GM18858 (cell line): ENCODE measurements around the gene CD200R1L.
"Not testable (repeated sequence)": the region's sequence is repeated elsewhere in the genome, so short reads cannot be mapped to it uniquely, and the experiment has no call there.

Source experiments
- ATAC-seq: cut with Tn5 transposase; IDR thresholded peaks from one replicate; pipeline ENCODE4 v1.9.1; 2021; ENCODE audit not compliant: unreplicated experiment

Gene CD200R1L, protein sequence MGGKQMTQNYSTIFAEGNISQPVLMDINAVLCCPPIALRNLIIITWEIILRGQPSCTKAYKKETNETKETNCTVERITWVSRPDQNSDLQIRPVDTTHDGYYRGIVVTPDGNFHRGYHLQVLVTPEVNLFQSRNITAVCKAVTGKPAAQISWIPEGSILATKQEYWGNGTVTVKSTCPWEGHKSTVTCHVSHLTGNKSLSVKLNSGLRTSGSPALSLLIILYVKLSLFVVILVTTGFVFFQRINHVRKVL

DNA sequence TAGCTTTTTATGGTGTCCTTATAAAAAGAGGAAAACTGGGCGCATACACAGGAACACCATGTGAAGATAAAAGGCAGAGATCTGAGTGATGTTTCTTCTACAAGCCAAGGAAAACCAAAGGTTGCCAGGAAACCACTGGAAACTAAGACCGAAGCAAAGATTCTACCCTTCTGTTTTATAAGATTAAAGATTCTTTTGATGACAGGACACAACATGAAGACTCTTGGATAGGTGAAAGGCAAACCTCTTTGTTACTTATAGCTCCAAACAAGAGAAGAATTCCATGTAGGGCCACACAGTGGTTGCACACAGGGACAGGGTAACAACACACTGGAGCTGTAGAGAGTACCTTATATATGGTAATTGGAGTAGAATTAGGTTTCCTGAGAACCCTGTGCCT, at the start of gene CD200R1L:
CD200R1L (minus strand) TSS at position 101 of the 400 bp plus-strand sequence. CDS start 17,497 bp downstream, outside the sequence.
- ATAC-seq, result no peak

DNA sequence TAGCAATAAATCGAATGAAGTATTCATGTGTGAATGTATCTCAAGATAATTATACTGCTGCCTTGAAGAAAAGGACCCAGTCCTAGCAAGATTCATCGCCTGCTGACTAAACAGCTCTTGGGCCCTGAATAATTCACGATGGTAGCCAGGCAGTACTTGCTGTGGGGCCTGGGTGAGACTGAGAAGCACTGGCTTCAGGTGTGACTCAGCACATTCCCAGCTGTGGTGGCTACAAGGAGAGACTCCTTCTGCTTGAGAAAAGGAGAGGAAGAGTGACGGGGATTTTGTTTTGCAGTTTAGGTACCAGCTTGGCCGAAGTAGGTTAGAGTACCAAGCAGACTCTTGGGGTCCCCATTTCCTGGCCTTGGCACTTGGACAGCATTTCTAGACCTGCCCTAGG, 47.6 kb upstream of the CD200R1L start:
- ATAC-seq, result no peak

DNA sequence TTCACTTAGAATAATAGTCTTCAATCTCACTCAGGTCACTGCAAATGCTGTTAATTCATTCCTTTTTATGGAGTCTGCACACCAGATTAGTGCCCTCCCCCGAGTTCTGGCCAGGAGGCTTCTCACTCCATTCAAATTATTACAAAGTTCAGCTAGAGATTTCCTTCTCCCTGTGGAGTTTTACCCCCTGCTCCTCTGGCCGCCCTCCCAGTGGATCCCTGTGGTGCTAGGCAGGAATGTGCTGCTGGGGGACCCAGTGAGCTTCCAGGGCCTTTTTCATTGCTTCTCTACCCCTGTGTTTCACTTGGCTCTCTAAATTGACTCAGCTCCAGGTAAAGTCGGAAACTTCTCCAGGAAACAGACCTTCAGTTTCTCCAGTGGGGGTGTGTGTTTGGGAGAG, 42.7 kb upstream of the CD200R1L start:
- no peak for ATAC-seq

DNA sequence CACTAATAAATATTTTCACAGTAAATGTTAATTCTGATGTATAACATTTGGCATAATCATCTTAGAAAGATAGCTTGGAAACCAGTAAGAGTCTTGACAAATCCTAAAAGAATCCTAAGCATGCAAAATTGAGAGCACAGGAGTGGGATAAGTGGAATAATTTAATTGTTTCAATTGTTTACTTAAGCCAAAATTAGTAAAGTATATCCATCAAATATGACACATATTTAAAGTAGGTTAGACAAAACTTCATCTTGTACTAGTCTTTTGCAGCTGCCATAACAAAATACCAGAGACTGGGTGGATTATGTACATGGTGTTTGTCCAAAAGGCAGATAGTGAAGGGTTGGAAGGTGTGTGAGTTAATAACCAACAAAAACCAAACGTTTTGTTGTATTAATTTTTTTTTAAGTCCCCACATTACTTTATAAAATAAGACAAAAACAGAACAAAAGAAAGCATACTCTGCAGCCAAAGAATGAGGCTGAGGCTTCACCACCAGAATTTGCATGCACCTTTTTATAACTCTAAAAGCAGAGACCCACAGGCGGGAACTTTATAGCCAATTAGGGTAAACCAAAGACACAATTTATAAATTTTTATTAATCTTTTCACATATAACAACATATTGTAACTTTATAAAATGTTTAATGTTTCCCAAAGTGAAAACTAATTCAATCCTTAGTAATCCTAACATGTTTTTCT, 41.9 kb upstream of the CD200R1L start:
- no peak for ATAC-seq

DNA sequence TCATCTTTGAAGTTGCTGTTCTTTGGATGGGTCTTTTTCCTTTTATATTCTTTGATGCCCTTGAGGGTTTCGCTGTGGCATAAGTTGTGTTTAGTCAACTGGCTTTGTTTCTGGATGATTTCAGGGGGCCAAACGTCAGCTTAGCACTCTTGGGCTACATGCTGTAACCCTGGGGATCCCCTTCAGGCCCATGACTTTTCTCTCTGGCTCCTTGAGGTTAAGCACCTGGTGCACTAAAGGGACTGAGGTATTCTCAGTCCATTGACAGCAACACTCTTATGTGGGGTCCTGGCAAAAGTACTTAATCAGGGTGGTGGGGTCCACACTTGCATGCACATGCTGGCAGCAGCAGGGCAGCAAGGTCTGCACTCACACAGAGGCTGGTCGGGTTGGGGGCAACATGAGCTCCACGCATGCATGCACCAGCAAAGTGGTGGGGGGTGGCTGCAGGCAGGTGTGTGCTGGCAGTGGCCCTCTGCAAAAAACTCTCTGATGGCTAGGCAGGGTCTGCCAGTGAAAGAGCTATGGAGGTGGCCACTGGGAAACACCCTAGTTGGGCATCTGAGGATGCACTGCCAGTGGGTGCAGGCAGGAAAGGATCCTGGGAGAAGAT, 38.1 kb upstream of the CD200R1L start:
- no peak for ATAC-seq

DNA sequence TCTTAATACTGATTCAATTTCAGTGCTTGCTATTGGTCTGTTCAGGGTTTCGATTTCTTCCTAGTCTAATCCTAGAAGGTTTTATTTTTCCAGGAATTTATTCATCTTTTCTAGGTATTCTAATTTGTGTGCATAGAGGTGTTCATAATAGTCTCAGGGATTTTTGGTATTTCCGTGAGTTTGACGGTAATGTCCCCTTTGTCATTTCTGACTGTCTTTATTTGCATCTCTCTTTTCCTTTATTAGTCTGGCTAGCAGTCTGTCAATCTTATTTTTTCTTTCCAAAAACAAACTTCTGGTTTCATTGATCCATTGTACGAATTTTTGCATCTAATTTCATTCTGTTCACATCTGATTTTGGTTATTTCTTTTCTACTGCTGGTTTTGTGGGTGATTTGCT, 35.2 kb upstream of the CD200R1L start:
- ATAC-seq, result no peak

DNA sequence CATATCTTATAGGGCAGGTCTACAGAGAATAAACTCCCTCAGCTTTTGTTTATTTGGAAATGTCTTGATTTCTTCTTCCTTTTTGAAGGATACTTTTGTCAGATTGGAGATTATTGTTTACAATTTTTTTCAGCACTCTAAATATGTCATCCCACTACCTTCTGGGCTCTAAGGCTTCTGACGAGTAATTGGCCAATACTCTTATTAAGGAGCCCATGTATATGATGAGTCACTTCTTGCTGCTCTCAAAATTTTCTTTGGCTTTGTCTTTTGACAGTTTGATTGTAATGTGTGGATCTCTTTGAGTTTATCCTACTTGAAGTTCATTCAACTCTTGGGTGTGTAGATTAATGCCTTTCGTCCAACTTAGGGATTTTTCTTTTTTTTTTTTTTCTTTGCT, 28.9 kb upstream of the CD200R1L start:
- ATAC-seq, result no peak

DNA sequence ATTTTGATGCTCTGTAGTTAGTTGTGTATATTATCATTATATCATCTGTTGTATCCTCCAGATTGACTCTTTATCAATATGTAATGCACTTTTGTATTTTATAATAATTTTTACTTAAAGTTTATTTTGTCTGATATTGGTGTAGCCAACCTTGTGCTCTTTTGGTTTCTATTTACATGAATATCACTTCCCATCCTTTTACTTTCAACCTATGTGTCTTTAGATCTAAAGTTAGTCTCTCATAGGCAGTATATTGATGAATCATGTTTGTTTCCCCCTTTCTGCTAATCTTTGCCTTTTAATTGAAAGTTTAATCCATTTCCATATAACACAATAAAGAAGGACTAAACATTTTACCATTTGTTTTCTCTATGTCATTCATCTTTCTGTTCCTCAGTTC, 28.1 kb upstream of the CD200R1L start:
- peak; percentile 46 for ATAC-seq

DNA sequence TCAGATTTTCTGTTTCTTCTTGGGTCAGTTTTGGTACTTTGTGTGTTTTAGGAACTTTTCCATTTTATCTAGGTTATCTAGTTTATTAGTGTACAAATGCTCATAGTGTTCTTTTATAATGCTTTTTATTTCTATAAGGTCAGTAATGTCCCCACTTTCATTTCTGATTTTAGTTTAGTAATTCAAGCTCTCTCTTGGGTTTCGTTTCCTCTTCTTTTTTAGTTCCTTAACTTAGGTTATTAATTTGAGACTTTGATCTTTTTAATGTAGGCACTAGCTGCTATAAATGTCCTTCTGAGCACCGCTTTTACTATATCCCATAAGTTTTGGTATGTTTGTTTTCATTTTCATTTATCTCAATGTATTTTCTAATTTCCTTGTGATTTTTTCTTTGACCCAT, 27.0 kb upstream of the CD200R1L start:
- ATAC-seq, result peak; percentile 75

DNA sequence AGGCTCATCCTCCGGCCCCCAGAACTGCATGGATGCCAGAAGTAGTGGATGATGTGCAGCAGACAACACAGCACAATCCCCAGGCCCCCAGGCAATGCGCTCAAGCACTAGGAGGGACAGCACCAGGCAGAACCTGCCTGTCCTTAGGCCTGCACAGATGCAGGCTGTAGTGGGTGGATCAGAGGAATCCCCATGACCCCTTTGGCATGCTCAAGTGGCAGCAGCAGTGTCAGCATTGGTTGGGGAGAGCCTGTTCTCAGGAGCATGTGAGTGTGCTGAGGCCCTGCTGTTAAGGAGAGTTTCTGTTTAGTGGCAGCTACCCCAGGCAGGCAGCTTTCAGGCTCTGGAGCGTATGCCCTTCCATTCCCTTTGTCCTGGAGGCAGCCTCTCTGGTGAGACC, 25.1 kb upstream of the CD200R1L start:
- ATAC-seq, result no peak

DNA sequence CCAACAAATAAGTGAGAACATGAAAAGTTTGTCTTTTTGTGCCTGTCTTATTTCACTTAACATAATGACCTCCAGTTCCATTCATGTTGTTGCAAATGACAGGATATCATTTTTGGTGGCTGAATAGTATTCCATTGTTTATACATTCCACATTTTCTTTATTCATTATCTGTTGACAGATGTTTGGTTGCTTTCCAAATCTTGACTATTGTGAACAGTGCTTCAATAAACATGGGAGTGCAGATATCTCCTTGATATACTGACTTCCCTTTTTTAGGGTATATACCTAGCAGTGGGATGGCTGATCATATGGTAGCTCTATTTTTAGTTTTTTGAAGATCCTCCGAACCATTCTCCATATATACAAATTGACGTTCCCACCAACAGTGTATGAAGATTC, 19.1 kb upstream of the CD200R1L start:
- no peak for ATAC-seq

DNA sequence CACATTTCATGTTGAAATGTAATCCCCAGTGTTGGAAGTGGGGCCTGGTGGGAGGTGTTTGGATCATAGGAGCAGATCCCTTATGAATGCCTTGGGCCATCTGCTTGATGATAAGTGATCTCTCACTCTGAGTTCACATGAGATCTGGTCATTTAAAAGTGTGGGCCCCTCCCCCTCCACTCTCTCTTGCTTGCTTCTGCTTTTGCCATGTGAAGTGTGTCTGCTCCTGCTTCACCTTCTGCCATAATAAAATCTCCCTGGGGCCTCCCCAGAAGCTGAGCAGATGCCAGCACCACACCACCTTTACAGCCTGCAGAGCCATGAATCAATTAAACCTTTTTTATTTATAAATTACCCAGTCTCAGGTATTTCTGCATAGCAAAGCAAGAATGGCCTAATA, 14.2 kb upstream of the CD200R1L start:
- no peak for ATAC-seq

DNA sequence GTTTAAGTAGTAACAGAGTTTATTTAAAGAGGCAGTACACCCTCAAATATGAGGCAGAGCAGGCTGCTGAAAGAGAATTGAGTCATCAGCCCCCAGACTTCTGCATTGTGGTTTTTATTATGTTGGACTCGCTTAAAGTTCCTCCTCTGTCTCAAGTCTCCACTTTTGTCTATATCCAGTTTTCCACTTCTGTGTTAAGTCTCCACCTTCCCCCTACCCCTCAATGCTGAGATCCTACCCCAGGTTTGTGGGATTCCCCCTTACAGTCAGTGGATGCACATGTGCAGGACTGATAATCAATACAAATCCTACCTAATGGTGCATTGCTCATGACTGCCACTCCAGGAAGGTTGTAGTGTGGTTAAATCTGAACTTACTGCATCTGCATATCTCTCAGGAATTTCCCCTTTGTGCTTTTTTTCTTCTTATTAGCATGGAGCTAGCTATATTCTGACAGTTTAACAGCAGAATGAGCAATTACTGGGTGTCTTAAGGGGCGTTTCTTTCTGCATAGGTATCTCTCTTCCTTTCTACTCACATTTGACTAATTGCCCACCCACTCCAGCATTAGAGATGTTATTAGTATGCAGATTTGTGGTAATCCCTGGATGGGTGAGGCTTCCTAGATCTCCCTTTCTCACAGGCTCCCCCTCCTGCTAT, 11.9 kb upstream of the CD200R1L start:
- peak; percentile 66 for ATAC-seq

DNA sequence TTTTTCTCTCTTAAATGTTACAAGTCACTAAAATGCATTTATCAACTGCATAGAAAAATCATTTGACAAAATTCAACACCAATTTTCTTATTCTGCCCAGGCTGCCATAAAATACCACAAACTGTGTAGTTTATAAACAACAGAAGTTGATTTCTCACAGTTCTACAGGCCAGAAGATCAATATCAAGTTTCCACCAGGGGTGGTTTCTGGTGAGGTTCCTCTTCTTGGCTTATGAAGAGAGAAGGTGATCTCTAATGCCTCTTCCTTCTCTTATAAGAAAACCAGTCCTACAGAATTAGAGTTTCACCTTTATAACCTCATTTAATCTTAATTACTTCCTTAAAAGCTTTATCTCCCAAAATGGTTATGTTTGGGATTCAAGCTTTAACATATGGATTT, 10.9 kb upstream of the CD200R1L start:
- no peak for ATAC-seq

DNA sequence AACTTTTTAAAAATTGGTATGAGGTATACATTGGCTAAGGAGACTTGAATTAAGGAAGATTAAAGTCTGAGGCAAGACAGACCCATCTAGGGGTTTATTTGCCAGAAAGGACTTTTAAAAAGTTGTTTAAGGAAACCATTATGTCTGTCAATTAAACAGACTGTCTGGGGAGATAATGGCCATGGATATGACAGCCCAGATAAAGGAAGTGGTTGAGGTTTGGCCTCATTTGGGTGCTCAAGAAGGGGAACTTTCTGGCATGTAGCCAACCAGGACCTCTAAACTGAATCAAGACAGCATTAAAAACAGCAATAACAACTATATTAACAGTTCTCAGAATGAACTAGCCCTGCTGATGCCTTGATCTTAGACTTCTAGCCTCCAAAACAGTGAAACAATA, 9.9 kb upstream of the CD200R1L start:
- no peak for ATAC-seq

DNA sequence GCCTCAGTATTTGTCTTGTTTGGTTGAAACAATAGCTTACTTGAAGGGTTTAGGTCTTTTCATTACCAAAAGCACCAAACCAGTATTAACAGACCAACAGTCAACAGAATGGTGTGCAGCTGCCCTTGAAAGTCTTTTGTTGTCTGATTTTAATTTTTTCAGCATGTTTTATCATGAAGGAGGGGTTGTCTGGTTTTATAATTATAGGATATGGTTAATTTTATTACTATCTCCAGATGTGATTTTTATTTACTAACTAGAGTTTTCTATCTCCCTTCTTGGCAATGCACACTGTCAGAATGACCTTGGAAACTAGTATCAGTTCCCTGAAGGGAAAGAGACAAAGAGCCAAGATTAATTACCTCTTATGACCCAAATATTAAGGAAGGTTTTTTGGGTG, 9.2 kb upstream of the CD200R1L start:
- ATAC-seq, result no peak

DNA sequence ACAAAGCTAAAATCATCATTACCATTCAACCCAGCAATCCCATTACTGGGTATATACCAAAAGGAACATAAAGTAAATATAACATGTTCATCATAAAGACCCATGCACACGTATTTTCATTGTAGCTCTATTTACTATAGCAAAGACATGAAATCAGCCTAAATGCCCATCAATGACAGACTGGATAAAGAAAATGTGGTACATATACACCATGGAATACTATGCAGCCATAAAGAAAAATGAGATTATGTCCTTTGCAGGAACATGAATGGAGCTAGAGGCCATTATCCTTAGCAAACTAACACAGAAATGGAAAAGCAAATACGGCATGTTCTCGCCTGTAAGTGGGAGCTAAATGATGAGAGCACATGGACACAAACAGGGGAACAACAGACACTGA, 8.4 kb upstream of the CD200R1L start:
- not testable (repeated sequence) for ATAC-seq

DNA sequence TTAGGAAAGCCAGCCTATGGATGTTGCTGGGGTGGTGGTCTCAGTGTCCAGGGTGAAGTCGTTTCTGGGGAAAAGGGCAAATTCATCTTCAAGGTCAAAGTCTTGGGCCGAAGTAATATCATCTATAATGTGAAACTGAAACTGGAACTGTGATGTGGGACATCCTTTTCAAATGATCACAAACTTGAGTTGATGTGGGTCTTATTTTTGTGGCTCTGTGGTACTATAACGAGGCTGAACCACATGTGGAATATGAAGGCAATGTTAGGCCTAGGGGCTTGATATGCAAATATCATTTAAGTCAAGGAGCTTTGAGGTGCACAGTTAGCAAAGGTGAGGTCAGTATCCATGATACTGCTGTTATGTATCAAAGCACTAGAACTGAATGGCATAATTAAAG, 1.5 kb upstream of the CD200R1L start:
- no peak for ATAC-seq

DNA sequence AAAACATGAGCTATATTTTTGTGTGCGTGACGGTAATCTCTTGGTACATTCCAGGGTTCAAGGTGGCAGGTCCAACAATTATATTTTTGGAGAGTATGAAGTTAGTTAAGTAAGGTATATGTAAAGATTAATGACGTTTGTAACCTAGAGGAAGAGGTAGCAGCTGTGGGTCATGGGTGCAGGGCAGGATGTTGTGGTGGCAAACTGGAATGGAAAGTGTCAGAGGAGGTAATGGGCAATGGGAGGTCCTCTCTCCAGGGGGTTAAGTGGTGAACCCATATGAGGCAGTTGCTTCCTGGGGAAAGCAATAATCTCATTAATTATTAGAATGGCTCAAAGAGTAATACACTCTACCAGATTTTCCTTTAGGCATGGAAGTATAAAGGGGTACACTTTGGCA, 1.0 kb upstream of the CD200R1L start:
- ATAC-seq, result peak; percentile 53

DNA sequence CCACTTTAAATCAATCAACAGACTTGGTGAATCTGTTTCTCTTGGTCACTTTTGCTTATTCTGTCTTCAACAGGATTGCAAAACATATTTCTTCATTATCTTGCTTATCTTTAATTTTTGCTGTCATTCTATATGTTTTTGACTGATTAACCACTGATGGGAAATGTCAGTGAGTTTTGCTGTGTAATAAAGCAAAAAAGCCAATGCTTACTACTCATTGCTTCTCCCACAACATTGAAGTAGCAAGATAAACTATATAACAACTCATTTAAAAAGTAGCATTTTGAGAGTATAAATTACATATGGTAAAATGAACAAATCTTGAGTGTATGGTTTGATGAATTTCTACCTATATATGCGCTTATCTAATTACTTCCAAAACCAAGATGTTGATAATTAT, 892 bp downstream of the CD200R1L start:
- no peak for ATAC-seq

DNA sequence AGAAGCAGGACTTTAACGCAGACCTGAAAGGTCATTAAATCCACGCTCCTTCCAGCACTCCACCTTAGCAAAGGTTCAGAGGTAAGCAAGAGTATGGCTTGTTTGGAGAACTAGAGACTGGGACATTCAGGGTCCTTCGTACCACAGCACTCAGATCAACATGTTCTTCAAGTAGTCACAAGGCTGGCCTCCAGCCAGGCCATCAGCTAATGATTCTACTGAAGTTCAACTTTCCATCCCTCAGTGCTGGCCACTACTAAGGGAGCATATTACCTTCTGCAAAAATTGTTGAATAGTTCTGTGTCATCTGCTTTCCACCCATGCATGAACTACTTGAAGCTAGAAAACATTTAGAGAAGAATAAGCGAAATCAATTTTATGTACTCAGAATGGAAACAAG, 17.6 kb downstream of the CD200R1L start:
- ATAC-seq, result no peak
